HG02885 (cell line): ENCODE results near the gene PEPD.

Experiments
- ATAC-seq: cut with Tn5 transposase; IDR thresholded peaks from one replicate; pipeline ENCODE4 v1.9.1; 2021; ENCODE audit warnings: mild to moderate bottlenecking; ENCODE audit not compliant: unreplicated experiment, poor library complexity

Gene PEPD

GRCh38 chr19:33390101-33390907, 131.3 kb downstream of the PEPD start:
- ATAC-seq: no peak

- ATAC-seq: no peak
Measured at GRCh38 chr19:33389421-33390100, 132.0 kb downstream of the PEPD start.

GRCh38 chr19:33388725-33389420, 132.7 kb downstream of the PEPD start:
- ATAC-seq: no peak

GRCh38 chr19:33388231-33388724, 133.3 kb downstream of the PEPD start:
- ATAC-seq: no peak

GRCh38 chr19:33387351-33388230, 134.0 kb downstream of the PEPD start:
- no peak for ATAC-seq

- ATAC-seq: no peak
Measured at GRCh38 chr19:33386361-33386858, 135.2 kb downstream of the PEPD start.

- no peak for ATAC-seq
Measured at GRCh38 chr19:33385956-33386355, 135.6 kb downstream of the PEPD start.

GRCh38 chr19:33384983-33385382, 136.6 kb downstream of the PEPD start:
- no peak for ATAC-seq

- no peak for ATAC-seq
Measured at GRCh38 chr19:33383720-33384292, 137.8 kb downstream of the PEPD start.

GRCh38 chr19:33382982-33383381, 138.6 kb downstream of the PEPD start:
- ATAC-seq: no peak

GRCh38 chr19:33382006-33382405, 139.6 kb downstream of the PEPD start:
- ATAC-seq: no peak

- no peak for ATAC-seq
Measured at GRCh38 chr19:33381101-33381500, 140.5 kb downstream of the PEPD start.

GRCh38 chr19:33379151-33379829, 142.3 kb downstream of the PEPD start:
- no peak for ATAC-seq

GRCh38 chr19:33377586-33378475, 143.8 kb downstream of the PEPD start:
- ATAC-seq: no peak

- no peak for ATAC-seq
Measured at GRCh38 chr19:33376941-33377557, 144.5 kb downstream of the PEPD start.

- ATAC-seq: no peak
Measured at GRCh38 chr19:33376423-33376822, 145.2 kb downstream of the PEPD start.

- ATAC-seq: no peak
Measured at GRCh38 chr19:33375837-33376159, 145.8 kb downstream of the PEPD start.
